HG02571 (cell line): Measurements from ENCODE around the gene ERMP1.
A peak's percentile ranks its signal among the peaks of the same experiment; 100 is the strongest.
"Not testable (repeated sequence)": the region's sequence is repeated elsewhere in the genome, so short reads cannot be mapped to it uniquely, and the experiment has no call there.

Experiments
- ATAC-seq: cut with Tn5 transposase; IDR thresholded peaks from one replicate; pipeline ENCODE4 v1.9.1; 2021; ENCODE audit warnings: mild to moderate bottlenecking, moderate library complexity; ENCODE audit not compliant: unreplicated experiment

ERMP1 gene, protein sequence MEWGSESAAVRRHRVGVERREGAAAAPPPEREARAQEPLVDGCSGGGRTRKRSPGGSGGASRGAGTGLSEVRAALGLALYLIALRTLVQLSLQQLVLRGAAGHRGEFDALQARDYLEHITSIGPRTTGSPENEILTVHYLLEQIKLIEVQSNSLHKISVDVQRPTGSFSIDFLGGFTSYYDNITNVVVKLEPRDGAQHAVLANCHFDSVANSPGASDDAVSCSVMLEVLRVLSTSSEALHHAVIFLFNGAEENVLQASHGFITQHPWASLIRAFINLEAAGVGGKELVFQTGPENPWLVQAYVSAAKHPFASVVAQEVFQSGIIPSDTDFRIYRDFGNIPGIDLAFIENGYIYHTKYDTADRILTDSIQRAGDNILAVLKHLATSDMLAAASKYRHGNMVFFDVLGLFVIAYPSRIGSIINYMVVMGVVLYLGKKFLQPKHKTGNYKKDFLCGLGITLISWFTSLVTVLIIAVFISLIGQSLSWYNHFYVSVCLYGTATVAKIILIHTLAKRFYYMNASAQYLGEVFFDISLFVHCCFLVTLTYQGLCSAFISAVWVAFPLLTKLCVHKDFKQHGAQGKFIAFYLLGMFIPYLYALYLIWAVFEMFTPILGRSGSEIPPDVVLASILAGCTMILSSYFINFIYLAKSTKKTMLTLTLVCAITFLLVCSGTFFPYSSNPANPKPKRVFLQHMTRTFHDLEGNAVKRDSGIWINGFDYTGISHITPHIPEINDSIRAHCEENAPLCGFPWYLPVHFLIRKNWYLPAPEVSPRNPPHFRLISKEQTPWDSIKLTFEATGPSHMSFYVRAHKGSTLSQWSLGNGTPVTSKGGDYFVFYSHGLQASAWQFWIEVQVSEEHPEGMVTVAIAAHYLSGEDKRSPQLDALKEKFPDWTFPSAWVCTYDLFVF

GRCh38 chr9:5832538-5833529, at the start of gene ERMP1:
Gene ERMP1, minus strand, starts transcription at chr9:5833117. Its CDS starts 90 bp downstream, at chr9:5833027.
- peak; percentile 74 for ATAC-seq

DNA sequence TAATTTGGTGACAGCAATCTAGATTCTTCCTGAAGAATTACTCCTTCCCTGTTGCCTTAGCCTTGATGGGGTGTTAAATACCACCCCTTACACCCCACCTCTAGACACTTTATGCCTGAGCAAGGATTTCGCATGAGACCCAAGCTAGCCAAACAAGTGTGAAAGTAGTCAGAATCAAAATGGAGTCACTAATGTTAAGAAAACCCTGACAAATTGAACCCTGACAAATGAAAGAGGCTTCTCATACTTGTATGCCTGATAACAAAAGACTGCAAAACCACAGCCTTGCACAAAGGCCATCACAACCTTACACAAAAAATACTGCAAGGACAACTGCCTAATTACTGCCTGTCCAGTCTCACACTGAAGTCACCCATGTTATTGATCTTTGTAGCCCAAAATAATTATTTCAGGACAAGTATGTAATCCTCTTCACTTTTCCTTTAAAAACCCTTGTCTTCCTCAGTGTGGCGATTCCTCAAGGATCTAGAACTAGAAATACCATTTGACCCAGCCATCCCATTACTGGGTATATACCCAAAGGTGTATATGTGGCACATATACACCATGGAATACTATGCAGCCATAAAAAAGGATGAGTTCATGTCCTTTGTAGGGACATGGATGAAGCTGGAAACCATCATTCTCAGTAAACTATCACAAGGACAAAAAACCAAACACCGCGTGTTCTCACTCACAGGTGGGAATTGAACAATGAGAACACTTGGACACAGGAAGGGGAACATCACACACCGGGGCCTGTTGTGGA, 49.5 kb upstream of the ERMP1 start:
- not testable (repeated sequence) for ATAC-seq

GRCh38 chr9:5879419-5880181, 46.7 kb upstream of the ERMP1 start:
- no peak for ATAC-seq

DNA sequence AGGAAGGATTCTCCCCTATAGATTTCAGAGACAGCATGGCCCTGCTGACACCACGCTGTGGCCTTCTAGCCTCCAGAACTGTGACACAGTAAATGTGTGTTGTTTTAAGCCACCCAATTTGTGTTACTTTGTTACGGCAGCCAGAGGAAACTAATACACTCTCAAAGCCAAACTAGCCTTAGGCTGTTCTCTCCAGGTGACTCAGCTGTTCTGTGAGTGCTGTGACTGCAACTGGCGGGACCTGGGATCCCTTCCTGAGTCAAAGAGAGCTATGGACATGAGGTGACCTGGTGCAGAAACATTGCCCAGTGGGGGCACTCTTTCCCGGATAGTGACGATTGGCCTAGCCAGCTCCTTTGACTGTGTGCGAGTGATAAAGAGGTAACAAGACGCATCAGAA, 43.8 kb upstream of the ERMP1 start:
- ATAC-seq, result no peak

- no peak for ATAC-seq
These were observed 43.1 kb upstream of the ERMP1 start for GRCh38 chr9:5876026-5876425.

DNA sequence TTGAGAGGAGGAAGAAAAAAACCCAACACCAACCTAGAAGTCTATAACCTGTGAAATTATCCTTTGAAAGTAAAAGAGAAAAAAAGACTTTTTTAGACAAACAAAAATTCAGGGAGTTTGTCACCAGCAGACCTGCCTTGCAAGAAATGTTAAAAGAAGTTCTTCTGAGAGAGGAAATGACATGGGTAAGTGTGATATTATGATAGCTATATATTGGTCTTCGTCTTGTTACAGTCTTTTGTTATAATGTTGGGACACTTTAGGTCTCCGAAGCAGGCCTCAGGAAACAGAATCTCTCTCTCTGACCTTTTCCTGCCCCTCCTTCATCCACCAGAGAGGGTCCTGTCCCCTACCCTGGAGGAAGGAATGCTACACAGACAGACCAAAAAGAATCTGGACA, 41.1 kb upstream of the ERMP1 start:
- no peak for ATAC-seq

DNA sequence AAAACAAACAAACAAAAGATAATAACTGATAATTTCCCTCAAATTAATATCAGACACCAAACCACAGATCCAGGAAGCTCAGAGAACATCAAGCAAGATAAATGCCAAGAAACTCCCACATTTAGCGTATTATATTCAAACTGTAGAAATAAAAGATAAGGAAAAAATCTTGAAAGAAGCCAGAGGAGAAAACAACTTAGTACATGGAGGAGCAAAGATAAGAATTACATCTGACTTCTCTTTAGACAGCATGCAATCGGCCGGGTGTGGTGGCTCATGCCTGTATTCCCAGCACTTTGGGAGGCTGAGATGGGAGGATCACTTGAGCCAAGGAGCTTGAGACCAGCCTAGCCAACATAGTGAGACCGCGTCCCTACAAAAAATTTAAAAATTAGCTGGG, 40.5 kb upstream of the ERMP1 start:
- ATAC-seq, result no peak

DNA sequence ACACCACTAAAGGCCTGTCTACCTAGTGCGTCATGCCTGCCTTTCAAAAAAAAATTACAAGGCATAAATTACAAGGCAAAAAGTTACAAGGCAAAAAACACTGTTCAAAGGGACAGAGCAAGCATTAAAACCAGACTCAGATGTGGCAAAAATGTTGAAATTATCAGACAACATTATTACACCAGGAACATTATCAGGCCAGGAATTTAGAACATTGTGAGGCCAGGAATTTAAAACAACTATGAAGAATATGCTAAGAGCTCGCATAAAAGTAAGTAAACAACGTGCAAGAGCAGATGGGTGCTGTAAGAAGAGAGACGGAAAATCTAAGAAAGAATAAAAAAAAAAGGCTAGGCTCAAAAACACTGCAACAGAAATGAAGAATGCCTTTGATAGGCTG, 39.6 kb upstream of the ERMP1 start:
- ATAC-seq, result no peak

DNA sequence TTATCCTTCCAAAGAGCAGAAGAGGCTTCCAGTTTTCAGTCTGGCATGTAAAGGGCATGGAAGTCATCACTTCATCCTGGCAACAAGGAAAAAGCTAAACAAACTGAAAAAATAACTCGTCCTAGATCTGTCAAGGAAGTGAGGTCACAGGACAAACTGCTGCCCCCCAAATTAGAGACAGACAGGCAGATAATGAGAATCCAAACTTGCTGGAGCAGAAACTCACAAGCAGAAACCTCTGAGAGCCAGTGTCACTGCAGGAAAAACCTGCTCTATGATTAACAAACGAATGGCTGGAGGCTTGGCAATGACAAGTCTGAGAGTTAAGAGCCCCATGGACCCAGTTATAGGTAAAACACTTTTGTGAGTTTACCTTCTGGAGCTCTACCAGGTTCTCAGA, 38.9 kb upstream of the ERMP1 start:
- ATAC-seq, result no peak

- no peak for ATAC-seq
These were observed 37.8 kb upstream of the ERMP1 start for GRCh38 chr9:5870691-5871090.

GRCh38 chr9:5870020-5870339, 37.1 kb upstream of the ERMP1 start:
- no peak for ATAC-seq

GRCh38 chr9:5869315-5870019, 36.5 kb upstream of the ERMP1 start:
- no peak for ATAC-seq

GRCh38 chr9:5868235-5868634, 35.3 kb upstream of the ERMP1 start:
- ATAC-seq, result no peak

GRCh38 chr9:5866685-5867084, 33.8 kb upstream of the ERMP1 start:
- ATAC-seq, result no peak

GRCh38 chr9:5866272-5866671, 33.4 kb upstream of the ERMP1 start:
- ATAC-seq, result no peak

GRCh38 chr9:5864446-5864845, 31.5 kb upstream of the ERMP1 start:
- no peak for ATAC-seq

DNA sequence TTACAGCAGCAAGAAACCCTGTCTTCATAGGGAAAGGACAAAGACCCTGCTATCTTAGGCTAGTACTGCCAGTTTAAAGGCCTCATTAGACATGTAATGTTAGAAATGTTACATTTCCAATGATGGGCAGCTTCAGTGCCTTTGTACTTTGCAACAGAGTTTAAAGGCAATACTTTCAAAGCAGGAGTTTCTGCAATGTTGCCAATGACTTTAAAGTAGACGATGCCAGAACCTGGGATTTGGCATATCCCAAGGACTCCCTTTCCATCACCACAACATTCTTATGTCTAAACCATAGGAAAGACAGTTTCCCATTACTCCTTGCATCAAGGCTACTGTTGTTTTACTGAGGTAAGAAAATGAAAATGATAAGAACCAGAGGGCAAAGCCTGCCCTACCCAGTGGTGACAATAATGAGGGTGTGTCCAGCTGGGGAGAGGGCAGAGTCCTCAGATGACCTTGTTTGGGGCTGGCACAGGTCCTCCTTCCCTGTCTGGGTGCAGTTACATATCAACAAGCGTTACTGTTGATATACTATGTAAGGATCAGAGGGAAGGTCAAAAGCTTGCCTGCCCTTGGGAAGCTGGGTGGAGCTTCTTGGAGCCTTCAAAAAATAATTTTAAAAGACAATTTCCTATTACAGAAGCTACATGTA, 30.3 kb upstream of the ERMP1 start:
- no peak for ATAC-seq

GRCh38 chr9:5858833-5859232, 25.9 kb upstream of the ERMP1 start:
- no peak for ATAC-seq
